ENCODE results near the gene IRF2BP2.

IRF2BP2 gene

DNA sequence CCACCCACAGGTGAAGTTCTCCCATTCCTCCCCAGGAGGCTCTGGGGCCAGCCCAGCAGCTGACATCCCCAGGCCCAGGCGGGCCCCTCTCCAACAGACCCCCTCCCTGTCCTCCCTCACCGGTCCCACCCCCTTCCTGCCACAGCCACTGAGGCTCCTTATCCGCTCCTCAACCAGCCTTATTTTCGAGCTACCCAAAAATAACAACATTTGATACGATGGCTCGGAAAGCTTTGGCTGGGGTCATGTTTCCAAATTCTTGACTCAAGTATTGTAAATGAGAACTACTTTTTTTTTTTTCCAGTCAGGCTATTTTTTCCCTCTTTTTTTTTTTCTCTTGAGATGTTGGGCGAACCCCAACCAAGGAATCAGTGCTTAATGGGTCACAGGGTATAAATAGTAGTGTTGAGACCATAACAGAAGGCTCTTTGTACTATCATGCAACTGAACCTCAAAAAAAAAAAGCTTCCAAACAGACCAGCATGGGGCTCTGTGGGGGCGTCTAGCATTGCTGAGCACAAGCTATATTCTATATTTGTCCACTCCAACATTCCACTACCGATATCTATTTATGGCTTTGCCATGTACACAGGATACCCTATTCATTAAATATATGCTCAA is 27.2 kb downstream of the IRF2BP2 start:
- no peak for DNase-seq (ENCODE audit: low read depth)

DNA sequence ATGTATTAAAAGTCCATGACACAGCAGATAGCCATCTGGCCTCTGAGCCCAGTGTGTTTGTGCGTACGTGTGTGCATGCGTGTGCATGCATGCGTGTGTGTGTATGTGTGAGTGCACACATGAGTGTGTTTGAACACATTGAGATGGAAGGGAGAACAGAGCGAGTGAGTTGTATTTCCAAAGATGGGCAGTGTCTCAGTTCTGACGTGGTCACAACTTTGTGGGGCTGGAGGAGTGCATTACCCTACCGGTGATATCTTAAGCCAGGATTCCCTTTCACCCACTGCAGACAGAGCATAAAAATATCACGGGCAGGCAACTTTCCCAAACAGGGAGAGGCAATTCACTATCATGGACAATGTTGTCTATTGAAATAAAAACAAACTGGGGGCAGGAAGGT is 27.8 kb downstream of the IRF2BP2 start:
- no peak for DNase-seq (ENCODE audit: low read depth)

DNA sequence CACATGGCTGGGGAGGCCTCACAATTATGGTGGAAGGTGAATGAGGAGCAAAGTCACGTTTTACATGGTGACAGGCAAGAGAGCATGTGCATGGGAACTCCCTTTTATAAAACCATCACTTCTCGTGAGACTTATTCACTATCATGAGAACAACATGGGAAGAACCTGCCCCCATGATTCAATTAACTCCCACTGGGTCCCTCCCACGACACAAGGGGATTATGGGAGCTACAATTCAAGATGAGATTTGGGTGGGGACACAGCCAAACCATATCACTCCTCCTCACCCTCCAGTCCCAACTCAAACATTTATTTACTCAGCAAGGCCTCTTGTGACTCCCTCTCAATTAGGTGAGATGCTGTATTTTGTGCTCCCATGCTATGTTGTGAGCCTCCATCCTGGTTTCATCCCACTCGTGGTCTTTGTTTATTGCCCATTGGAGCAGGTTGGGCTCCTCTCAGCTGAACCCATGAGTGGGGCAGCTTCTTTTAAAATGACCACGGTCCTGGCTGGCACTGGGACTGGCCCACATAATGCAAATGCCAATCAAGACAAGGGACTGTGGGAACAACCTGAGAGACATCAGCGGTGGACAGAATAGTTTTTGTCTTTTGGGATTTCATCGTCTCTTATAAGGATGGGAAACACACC is 28.8 kb downstream of the IRF2BP2 start:
- DNase-seq (ENCODE audit: low read depth) = no peak

DNA sequence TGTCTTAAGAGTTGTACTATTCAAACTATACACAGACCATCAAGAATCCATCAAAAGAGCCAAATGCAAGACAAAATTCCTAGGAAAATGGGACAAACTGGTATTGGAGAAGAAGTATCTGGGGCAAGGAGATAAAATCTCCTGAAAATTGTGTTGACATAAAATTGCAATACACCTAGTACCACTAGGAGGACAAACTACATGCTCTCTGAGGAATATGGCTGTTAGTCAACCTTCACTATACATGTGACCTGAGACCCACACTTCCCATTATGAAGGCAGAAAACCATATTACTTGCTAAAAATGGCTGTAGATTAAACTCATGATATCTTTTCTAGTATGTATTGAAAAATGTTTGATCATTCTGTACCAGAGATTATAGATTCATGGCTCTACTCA is 30.0 kb downstream of the IRF2BP2 start:
- DNase-seq (ENCODE audit: low read depth) = no peak

DNA sequence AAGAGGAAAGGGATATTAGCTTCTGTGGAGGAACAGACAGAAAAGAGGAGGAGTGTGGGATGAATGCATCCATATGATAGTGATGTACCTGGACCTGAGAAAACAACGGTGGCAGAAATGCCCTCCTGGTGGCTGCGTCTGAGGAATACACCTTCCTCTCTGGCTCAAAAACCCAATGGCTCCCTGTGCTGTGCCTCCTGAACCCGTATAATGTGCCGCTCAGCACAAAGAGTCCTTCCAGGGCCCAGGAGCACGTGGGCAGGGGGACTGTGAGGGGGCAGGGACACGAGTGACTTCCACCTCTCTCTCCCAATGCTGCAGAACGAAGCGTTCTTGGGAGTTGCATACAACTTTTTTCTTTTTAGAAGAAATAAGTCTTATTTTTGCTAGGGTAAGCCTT is 31.2 kb downstream of the IRF2BP2 start:
- no peak for DNase-seq (ENCODE audit: low read depth)

DNA sequence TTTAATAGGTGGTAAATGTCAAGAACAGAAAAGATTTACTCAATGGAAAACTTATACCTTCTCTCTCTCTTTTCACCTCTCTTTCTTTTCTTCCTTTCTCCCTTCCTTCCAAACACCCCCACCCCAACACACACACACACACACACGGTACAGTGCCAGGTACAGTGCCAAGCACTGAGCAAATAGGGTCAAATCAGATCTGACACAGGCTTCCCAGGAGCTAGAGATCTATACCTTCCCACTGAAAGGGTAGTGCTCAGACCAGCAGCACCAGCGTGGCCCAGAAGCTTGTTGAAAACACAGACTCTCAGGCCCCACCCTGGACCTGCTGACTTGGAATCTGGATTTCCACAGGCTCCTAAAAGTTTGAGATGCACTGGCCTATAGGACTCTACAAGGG is 31.9 kb downstream of the IRF2BP2 start:
- DNase-seq (ENCODE audit: low read depth) = no peak

DNA sequence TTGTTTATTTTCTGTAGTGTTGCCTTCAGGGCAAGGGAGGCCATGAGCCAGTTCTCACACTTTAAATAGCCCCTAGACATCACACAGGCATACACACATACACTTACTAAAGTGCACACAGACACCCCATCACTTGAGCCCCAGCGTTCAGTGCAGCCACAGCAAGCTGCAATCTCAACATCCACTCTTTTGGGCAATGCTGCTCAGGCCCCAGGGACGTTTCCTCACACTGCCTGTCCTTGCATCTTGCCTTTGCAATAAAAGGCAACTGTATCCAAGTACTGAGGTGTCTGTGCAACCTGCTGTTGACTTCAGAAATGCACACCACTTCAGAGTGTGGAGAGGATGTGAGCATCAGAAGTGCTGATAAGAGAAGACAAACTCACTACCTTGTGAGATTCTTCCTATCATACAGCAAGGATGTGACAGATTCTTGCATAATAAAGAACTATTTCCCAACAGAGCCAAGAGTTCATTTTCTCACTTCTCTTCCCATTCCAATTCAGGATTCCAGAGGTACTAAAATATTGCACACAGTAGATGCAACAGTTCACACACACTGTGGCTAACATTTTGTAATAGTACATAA is 36.2 kb downstream of the IRF2BP2 start:
- DNase-seq (ENCODE audit: low read depth) = no peak

DNA sequence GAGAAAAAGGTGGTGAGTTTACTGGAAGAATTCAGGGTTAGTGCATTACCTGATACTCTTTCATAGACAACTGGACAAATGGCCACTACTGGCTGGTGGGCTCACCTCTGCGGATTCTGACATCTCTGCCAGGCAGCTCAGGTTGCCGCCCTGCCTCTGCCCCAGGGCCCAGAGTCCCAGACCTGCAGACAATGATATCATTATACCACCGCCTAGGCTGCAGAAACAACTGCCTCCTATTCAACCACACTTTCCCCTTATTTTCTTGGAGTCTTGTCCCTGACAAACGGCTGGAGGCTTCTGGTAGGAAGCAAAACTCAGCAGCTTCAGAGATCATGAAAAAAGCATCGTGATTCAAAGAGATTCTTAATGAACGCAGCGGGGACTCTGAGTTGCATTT is 37.0 kb downstream of the IRF2BP2 start:
- DNase-seq (ENCODE audit: low read depth) = no peak

DNA sequence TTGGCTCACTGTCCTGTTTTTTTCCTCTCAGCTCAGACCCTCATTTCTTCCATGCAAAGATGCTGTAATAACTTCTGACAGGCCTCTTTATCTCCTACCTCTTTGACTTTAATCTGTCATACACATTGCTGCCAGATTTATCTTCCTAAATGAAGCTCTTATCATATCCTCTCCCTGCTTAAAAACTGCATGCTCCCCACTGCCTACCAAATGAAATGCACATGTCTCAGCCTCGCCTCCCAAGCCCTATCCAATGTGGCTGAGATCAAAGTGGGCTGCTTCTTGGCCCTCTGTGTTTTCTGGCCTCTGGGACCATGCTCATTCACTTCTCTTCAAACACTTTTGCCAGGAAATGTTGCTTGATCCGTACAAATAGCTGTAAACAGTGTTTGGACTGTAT is 38.3 kb downstream of the IRF2BP2 start:
- no peak for DNase-seq (ENCODE audit: low read depth)

DNA sequence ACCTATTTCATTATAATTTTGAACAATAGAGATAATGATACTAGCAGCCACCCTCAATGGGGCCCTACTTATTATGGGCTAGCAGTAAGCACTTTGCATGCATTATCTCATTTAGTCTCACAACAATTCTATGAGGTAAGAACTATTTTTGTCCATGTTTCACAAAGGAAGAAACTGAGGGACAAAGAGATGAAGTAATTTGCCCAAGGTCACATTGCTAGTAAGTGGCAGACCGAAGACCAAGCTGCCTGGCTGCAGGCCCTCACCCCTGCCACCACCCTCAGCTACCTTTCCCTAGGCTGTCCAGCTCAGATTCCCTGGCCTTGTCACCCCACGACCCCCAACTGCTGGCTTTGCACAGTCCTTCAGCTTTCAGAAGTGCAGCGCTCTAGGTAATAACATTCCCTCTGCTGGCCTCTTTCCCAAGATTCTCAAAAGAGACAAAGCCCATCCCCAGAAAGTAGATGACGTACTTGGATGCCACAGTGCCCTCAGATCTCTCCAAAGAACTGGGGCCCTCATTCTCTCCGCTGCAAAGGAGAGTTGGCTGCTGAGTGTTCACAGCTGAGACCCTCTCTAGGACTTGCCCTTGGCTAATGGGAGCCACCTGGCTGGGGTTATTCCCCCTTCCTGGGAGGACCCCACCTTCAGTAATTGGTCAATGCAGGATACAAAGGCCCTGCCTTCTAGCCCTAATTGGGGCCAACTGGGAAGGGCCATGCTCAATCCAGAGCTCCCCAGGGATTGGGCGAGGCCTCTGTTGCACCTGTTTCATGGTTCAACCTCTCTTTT is 39.5 kb downstream of the IRF2BP2 start:
- no peak for DNase-seq (ENCODE audit: low read depth)

DNA sequence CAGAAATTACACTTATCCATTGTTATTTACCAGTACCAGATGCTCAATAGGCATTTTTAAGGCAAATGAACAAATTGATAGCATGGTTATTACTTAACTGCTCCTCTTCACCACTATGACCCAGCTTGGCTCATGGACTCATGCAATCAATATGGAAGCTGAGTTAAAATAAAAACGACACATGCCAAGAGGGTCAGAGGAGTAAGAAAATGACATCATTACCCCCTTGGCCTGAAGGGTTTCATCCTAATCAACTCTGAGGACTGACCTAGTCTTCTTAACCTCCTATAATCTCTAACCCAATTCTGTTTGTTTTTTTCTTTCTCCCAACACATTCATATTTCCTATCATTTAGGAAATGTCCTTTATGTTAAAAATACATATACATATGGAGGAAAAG is 41.6 kb downstream of the IRF2BP2 start:
- DNase-seq (ENCODE audit: low read depth) = no peak

DNA sequence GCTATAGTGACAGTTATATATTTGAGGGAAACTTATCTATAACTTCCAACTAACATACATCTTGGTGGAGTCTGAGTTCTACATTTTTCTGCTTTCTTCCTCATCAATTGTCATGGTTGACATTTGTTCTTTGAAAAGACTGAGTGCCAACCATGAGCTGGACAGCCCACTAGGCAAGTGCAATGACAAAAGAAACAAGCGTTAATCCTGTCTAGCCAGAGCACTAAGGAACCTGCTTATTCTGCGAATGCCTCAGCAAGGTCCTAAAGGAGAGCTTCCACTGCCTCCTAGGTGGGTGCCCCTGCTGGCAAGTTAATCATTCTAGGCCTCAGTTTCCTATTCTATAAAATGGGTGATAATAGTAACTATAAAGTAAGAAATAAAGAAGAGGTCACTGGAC is 44.8 kb downstream of the IRF2BP2 start:
- no peak for DNase-seq (ENCODE audit: low read depth)

DNA sequence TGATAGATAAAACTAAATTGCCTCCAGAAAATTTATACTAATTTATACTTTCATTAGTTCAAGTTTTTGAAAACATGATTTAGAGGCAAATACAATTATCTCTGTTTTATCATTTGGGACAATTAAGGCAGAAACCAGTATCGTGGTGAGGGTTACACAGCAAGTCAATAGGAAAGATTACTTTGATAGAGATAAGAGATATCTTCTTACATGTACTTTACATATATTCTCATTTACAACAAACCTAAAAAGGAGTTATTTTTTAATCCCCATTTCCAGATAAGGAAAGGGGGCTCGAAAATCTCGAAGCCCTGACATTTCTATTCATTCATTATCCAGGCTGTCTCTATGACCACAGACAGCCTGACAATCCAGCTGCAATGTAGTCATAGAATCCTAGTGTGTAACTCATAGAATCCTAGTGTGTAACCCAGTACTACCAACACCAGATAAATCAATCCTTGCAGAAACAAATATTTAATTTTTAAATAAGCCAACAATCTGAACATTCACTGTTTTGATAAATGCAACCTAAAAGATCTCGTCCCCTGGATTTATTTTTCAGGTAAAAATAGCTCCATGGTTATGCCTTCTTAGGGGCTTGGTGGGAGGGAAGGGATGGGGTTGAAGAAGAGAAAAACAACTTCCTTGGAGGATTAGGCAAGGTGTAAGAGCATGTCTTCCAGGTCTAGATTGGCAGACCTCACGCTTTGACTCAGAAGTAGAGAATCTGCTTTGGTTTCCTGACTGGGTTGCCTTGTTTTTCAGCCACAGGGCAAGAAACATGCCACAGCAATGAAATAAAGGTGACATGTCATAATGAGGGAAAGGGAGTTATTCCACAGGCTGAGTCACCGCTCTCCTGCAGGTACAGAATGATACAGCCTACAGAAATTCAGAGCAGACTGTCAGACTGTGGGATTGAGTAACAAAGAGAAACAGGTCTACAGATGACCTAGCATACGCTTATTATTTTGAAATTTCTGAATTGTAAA is 45.6 kb downstream of the IRF2BP2 start:
- DNase-seq (ENCODE audit: low read depth) = no peak

DNA sequence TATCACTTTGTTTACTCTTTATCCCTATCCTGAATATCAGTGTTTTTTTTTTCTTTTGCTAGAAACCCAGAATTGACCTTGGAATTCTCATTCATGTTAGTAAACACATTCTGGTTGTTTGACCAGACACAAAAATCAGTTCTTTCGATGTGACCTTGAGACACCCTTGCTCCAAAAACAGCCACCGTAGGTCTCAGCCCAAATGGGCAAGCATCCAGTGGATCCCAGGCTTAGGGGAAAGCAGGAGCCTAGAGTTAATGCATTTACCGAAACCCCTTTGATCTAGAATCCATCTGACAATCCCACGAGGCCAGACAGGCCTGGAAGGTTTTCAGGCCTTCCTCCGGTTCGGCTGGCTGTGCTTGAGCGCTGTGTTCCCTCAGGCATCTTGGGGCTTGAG is 47.6 kb downstream of the IRF2BP2 start:
- no peak for DNase-seq (ENCODE audit: low read depth)

DNA sequence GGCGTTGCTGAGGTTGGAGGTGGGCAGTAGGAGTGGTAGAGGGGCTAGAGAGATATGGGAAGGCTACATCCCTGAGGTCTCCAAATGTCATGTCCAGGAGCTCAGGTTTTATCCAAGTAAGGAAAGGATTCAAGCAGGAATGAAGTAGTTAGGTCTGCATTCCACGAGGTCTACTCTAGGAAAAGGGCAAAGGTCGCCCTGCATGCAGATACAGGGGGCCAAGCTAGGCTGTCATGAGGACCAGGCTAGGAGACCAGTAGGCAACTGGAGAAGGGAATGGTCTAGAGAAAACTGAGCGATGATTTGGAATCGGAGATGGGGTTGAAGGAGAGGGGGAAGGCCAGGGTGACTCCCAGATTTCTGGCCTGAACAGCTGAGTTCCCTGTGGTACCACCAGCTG is 48.7 kb downstream of the IRF2BP2 start:
- DNase-seq (ENCODE audit: low read depth) = no peak

DNA sequence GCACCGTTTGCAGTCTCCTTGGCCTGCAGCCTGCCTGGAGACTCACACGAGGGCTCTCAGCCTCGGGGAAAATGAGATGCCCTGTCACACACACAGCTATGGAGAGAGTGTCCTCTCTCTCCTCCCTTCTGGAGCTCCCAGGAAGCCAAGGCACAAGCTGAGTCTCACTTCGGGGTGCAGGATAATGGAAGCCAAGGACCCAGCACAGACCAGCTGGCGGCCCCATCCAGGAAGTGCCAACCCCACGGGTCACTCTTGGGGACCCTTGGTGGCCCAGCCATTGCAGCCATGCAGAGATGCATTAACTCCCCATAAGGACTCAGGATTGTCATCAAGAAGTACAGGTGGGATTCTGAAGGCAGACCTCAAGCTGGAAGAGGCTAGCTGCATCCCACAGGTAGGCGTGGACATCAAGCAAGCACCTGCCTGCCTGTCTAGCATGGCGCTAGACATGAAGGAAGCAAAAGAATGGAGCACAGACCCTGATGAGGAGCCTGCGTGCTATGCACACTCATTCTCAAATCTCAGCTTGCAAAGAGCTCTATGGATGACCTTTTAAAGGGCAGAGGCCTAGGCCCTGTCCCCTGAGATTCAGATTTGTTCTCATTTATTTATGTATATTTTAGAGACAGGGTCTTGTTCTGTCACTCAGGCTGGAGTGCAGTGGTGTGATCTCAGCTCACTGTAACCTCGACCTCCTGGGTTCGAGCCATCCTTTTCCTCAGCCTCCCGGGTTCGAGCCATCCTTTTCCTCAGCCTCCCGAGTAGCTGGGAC is 49.9 kb downstream of the IRF2BP2 start:
- DNase-seq (ENCODE audit: low read depth) = no peak

DNA sequence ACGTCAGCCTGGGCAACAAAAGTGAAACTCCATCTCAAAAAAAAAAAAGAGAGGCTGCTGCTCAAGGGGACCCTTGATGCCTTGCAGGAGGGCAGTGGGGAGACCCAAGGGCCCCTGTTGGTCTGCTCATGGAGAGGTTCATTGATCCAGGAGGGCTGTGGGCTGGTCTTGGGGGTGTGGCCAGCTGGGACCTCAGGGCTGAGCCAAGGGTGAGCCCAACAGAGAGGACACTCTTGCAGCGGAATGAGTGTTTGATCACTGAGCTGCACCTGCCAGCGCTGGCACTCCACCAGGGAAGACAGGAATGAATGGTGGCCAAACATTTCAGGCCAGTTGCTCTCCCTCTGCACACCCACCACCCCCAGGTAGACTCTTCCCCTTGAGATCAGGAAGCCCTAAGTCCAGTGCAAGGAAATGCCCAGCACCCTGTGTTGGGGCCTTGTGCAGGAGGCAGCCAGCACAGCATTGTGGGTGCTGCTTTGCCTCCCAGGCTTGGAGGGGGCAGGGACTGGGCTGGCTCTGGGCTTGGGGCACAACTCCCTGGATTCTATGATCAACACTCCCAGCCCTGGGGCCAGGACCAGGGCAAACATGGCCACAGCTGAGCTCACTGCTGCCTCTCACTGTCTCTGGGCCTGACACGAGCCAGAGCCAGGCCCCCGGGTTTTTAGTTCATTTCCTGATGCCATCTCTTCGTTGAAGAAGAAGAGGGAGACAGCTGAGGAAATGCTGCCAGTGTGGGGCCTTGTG is 50.7 kb downstream of the IRF2BP2 start:
- no peak for DNase-seq (ENCODE audit: low read depth)

DNA sequence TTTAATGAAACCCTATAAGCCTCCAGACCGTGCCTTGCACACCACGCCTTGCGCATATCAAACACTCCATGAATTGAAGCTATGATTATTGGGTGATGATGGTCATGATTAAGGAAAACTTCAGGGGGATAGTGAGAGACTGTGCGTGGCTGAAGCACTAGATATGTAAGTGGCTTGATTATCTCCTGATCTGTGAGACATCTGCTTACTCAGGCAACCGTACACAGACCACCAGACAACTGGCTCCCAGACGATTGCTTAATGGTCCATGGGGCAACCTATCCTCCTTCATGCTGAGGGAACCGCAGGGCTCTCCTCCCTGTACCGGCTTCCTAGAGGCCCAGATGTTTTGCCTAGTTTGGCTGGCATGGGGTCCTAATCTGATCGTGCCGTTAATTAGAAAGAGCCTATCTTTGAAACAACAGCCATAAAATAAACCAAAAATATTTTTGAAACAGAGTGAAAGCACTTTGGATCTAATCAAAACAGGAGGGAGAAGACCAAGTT is 51.6 kb downstream of the IRF2BP2 start:
- no peak for DNase-seq (ENCODE audit: low read depth)

DNA sequence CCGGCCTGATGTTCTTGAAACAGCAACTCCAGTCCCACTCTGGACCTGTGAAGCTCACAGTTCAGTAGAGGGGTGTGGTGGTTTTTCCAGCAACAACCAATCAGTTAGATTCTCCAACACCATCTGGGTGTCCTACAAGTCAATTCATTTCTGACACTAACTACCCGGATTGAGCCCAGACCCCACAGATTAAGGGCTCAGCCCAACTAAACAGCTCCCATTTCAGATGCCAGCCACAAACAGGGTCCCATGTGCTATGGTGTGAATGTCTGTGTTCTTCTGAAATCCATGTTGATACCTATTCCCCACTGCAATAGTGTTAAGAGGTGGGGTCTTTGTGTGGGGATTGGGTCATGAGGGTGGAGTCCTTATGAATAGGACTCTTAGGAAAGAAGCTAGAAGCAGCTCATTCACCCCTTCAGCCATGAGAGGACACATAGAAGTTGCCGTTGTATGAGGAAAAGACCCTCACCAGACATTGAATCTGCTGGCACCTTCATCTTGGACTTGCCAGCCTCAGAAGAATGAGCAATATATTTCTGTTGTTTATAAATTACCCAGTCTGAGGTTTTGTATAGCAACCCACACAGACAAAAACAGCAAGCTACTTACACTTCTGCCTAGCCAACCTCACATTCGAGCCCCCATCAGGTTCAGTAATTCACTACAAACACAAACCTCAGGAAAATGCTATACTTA is 53.6 kb downstream of the IRF2BP2 start:
- DNase-seq (ENCODE audit: low read depth) = no peak

Data from activated T-cell treated with anti-CD3 and anti-CD28 coated beads for 1 hour (primary cell).